Keratinocyte (primary cell): ENCODE data around the gene ALS2. TPM values are rescaled to one million over a fixed set of nuclear protein-coding genes. Genes with fewer than 3 reads are reported as not detected.

Experiments
- DNase-seq: peaks from one replicate; pipeline ENCODE4 v3.0.0-alpha.2; 2011; ENCODE audit warnings: low read depth, missing footprints, low spot score
- FAIRE-seq: peaks from 2 replicates; lab custom pipeline; 2011; peaks lifted over from hg19 to GRCh38; lab: Jason Lieb, UNC
- H2AFZ ChIP-seq: 2 replicates; pipeline ENCODE4 v1.6.0; 2012; ENCODE audit warnings: low read length, control low read depth, inconsistent platforms; ENCODE audit not compliant: control insufficient read depth
- H3K27ac ChIP-seq: 2 replicates; pipeline ENCODE4 v1.5.1; 2011; ENCODE audit warnings: low read length; ENCODE audit not compliant: control insufficient read depth, insufficient read depth
- H3K27me3 ChIP-seq: 3 replicates; pipeline ENCODE4 v1.6.0; 2011; ENCODE audit warnings: low read length; ENCODE audit not compliant: control insufficient read depth, insufficient read depth; ENCODE audit errors: extremely low read depth
- H3K36me3 ChIP-seq, 2 experiments: 2 replicates in 1 of 2; 3 replicates in 1 of 2; pipeline ENCODE4 v1.5.1; 2011; ENCODE audit warnings: low read length in 2 of 2, mild to moderate bottlenecking in 1 of 2; ENCODE audit not compliant: control insufficient read depth in 2 of 2, insufficient read depth in 2 of 2; ENCODE audit errors: extremely low read depth in 1 of 2
- H3K4me1 ChIP-seq: 3 replicates; pipeline ENCODE4 v1.5.1; 2011; ENCODE audit warnings: low read length; ENCODE audit not compliant: control insufficient read depth, insufficient read depth; ENCODE audit errors: extremely low read depth
- H3K4me2 ChIP-seq: 3 replicates; pipeline ENCODE4 v1.6.0; 2011; ENCODE audit warnings: low read depth, low read length; ENCODE audit not compliant: control insufficient read depth, insufficient read depth; ENCODE audit errors: extremely low read depth
- H3K4me3 ChIP-seq, 3 experiments: fragments of 200-600 bp in 1 of 3; sonication (generic) in 1 of 3; 2 replicates in 2 of 3; 3 replicates in 1 of 3; pipeline ENCODE4 v1.5.1; 2011 to 2016; ENCODE audit warnings: low read length in 3 of 3, mild to moderate bottlenecking in 3 of 3, control low read depth in 2 of 3, inconsistent platforms in 1 of 3, low read depth in 1 of 3, mixed read lengths in 1 of 3, mixed run types in 1 of 3, moderate library complexity in 1 of 3; ENCODE audit not compliant: control insufficient read depth in 2 of 3, insufficient read depth in 2 of 3; ENCODE audit errors: extremely low read depth in 1 of 3
- H3K79me2 ChIP-seq: 2 replicates; pipeline ENCODE4 v1.6.0; 2012; ENCODE audit warnings: low read length; ENCODE audit not compliant: control insufficient read depth, insufficient read depth
- H3K9ac ChIP-seq: 3 replicates; pipeline ENCODE4 v1.6.0; 2011; ENCODE audit warnings: low read length; ENCODE audit not compliant: control insufficient read depth, insufficient read depth; ENCODE audit errors: extremely low read depth
- H3K9me1 ChIP-seq: 3 replicates; pipeline ENCODE4 v1.6.0; 2011; ENCODE audit warnings: low read length; ENCODE audit not compliant: control insufficient read depth, insufficient read depth; ENCODE audit errors: extremely low read depth
- H3K9me3 ChIP-seq: 2 replicates; pipeline ENCODE4 v1.5.1; 2012; ENCODE audit warnings: low read depth, low read length; ENCODE audit not compliant: control insufficient read depth
- H4K20me1 ChIP-seq: 3 replicates; pipeline ENCODE4 v1.6.0; 2011; ENCODE audit warnings: low read length; ENCODE audit not compliant: control insufficient read depth, insufficient read depth; ENCODE audit errors: extremely low read depth
- CTCF ChIP-seq, 3 experiments: IDR thresholded peaks in 1 of 3; conservative IDR thresholded peaks in 1 of 3; optimal IDR thresholded peaks in 1 of 3; 2 replicates in 2 of 3; 3 replicates in 1 of 3; pipeline versions ENCODE3 to v1.5.1; 2011; ENCODE audit warnings: low read length in 3 of 3, mild to moderate bottlenecking in 3 of 3, moderate library complexity in 2 of 3, control low read depth in 1 of 3, inconsistent platforms in 1 of 3; ENCODE audit not compliant: insufficient read depth in 2 of 3; ENCODE audit errors: extremely low read depth in 1 of 3
- EZH2 ChIP-seq: IDR thresholded peaks from one replicate; pipeline ENCODE4 v1.6.1; 2012; ENCODE audit warnings: inconsistent platforms, mild to moderate bottlenecking, low read length, moderate library complexity
- dilution Hi-C: fragments of 300-500 bp; cut with MboI; formaldehyde crosslinking; loops from one replicate; pipeline ENCODE4 v1.7.0; 2020; ENCODE audit warnings: low sequenced_read_pairs; ENCODE audit not compliant: extremely low pct_ligation_motif_present
- polyA plus RNA-seq, 5 experiments: library from polyadenylated mRNA; depleted of rRNA in 3 of 5; stranded (reverse) in 3 of 5; stranded (forward) in 1 of 5; unstranded in 1 of 5; fragments of >200 nt; gene quantifications; 1 replicate in 1 of 5; 2 replicates in 3 of 5; 3 replicates in 1 of 5; pipeline versions ENCODE4 v1.2.1 to v1.2.3, GENCODE V29; 2011 to 2012; ENCODE audit warnings: missing spikeins in 2 of 5, low read depth in 1 of 5, low replicate concordance in 1 of 5

The ALS2 gene
- polyA plus RNA-seq, 1 donor (not counting 4 experiments of a cell fraction or from before 2014, with no cell fraction given) = 25.8 TPM

- DNase-seq (no peak), FAIRE-seq (no peak)
- H3K79me2 ChIP-seq = peaks cover 5% of the 10 kb centered on the region
- H3K9me1 ChIP-seq = no peaks in the 10 kb centered on the region
- no peaks in the 10 kb centered on the region for H3K27me3 ChIP-seq
- H3K9ac ChIP-seq = no peak overlapping the region
- H3K4me3 ChIP-seq = no peak overlapping the region
- TF ChIP-seq CTCF (optimal IDR thresholded peaks at IDR 0.05 in 1 of 3, IDR thresholded peaks at IDR 0.05 in 1 of 3, conservative IDR thresholded peaks at IDR 0.05 in 1 of 3; ENCODE audit: extremely low read depth in 1 of 3, insufficient read depth in 2 of 3, low read length in 3 of 3) (no peak), EZH2 (no peak)
- no peak overlapping the region for H3K4me2 ChIP-seq
- H3K4me1 ChIP-seq = no peaks in the 10 kb centered on the region
- no peak overlapping the region for H3K27ac ChIP-seq
- no peaks in the 10 kb centered on the region for H3K9me3 ChIP-seq
- no peaks in the 10 kb centered on the region for H4K20me1 ChIP-seq
- no peak overlapping the region for H2AFZ ChIP-seq
- no peaks in the 10 kb centered on the region for H3K36me3 ChIP-seq
- dilution Hi-C loops = no loop called here
Measured at GRCh38 chr2:201785135-201785534, 4.4 kb upstream of the ALS2 start.

- Histone ChIP-seq H3K4me1 (no peaks in the 10 kb centered on the region), H3K9ac (no peak overlapping the region), H3K4me3 (no peak overlapping the region), H3K9me1 (no peaks in the 10 kb centered on the region), H2AFZ (no peak overlapping the region), H3K4me2 (no peak overlapping the region), H3K27ac (no peak overlapping the region), H3K27me3 (no peaks in the 10 kb centered on the region), H3K9me3 (no peaks in the 10 kb centered on the region), H3K36me3 (no peaks in the 10 kb centered on the region), H3K79me2 (peaks cover 10% of the 10 kb centered on the region), H4K20me1 (no peaks in the 10 kb centered on the region)
- TF ChIP-seq EZH2 (no peak), CTCF (optimal IDR thresholded peaks at IDR 0.05 in 1 of 3, IDR thresholded peaks at IDR 0.05 in 1 of 3, conservative IDR thresholded peaks at IDR 0.05 in 1 of 3; ENCODE audit: extremely low read depth in 1 of 3, insufficient read depth in 2 of 3, low read length in 3 of 3) (no peak)
- dilution Hi-C loops = no loop called here
- DNase-seq = no peak
- no peak for FAIRE-seq
Measured at GRCh38 chr2:201784563-201784962, 3.8 kb upstream of the ALS2 start.
